K562 (cell line): ENCODE results near the gene MPI. TPM values are rescaled to one million over a fixed set of nuclear protein-coding genes. Genes with fewer than 3 reads are reported as not detected.

ENCODE experiments used
- ARID1B ChIP-seq: fragments of 450-650 bp; IDR thresholded peaks from 2 replicates; pipeline ENCODE4 v1.6.1; 2016; ENCODE audit warnings: antibody characterized with exemption, mild to moderate bottlenecking, inconsistent platforms
- CREM ChIP-seq: IDR thresholded peaks from 2 replicates; pipeline ENCODE4 v1.6.1; 2014; ENCODE audit warnings: antibody characterized with exemption, low read depth
- DEAF1 ChIP-seq: fragments of 450-650 bp; formaldehyde crosslinking; IDR thresholded peaks from 2 replicates; pipeline ENCODE4 v1.4.0; 2020; ENCODE audit warnings: mild to moderate bottlenecking, moderate library complexity
- FOXJ2 ChIP-seq: fragments of 200-800 bp; sonication (Bioruptor generic); IDR thresholded peaks from 2 replicates; pipeline ENCODE4 v1.6.1; 2016; ENCODE audit warnings: missing genetic modification characterization, missing compliant biosample characterization
- HBP1 ChIP-seq: fragments of 450-650 bp; formaldehyde crosslinking; IDR thresholded peaks from 2 replicates; pipeline ENCODE4 v1.4.0; 2022; ENCODE audit warnings: missing genetic modification characterization
- ILF3 ChIP-seq: fragments of 450-650 bp; IDR thresholded peaks from 2 replicates; pipeline ENCODE4 v1.6.1; 2018; ENCODE audit warnings: antibody characterized with exemption, mild to moderate bottlenecking, moderate library complexity, borderline replicate concordance
- KAT2B ChIP-seq: IDR thresholded peaks from one replicate; pipeline ENCODE4 v1.6.1; 2012; ENCODE audit warnings: low read depth, mild to moderate bottlenecking, control low read depth, inconsistent platforms, low read length, moderate library complexity
- MTA1 ChIP-seq: fragments of 450-650 bp; IDR thresholded peaks from 2 replicates; pipeline ENCODE4 v1.6.1; 2017; ENCODE audit warnings: borderline replicate concordance
- NCOA2 ChIP-seq, 2 experiments: fragments of 450-650 bp; IDR thresholded peaks; 2 replicates each; pipeline ENCODE4 v1.6.1; 2018; ENCODE audit warnings: mild to moderate bottlenecking in 2 of 2, moderate library complexity in 1 of 2; ENCODE audit not compliant: partially characterized antibody in 2 of 2
- PKNOX1 ChIP-seq: fragments of 450-650 bp; IDR thresholded peaks from 2 replicates; pipeline ENCODE4 v1.6.1; 2016
- RBFOX2 ChIP-seq: fragments of 200-400 bp; formaldehyde crosslinking; IDR thresholded peaks from 2 replicates; pipeline ENCODE4 v1.6.1; 2017; ENCODE audit warnings: low read depth, mild to moderate bottlenecking, low read length, moderate library complexity
- TAF7 ChIP-seq: fragments of 450-650 bp; IDR thresholded peaks from 2 replicates; pipeline ENCODE4 v1.6.1; 2016; ENCODE audit warnings: missing genetic modification characterization, missing compliant biosample characterization
- TCFL5 ChIP-seq: fragments of 250-450 bp; sonication (Bioruptor Pico); conservative IDR thresholded peaks from 2 replicates; pipeline ENCODE4 v1.6.1; 2021; ENCODE audit warnings: mild to moderate bottlenecking, moderate library complexity, matching md5 sums
- ZNF507 ChIP-seq: conservative IDR thresholded peaks from 2 replicates; pipeline ENCODE4 v1.6.1; 2017; ENCODE audit warnings: missing genetic modification characterization, missing compliant biosample characterization
- ZNF561 ChIP-seq: fragments of 450-650 bp; formaldehyde crosslinking; conservative IDR thresholded peaks from 2 replicates; pipeline ENCODE4 v1.4.0; 2020; ENCODE audit warnings: mild to moderate bottlenecking, moderate library complexity
- ZNF639 ChIP-seq, 2 experiments: fragments of 200-800 bp in 1 of 2; sonication (Bioruptor generic) in 1 of 2; sonication (generic) in 1 of 2; formaldehyde crosslinking in 1 of 2; IDR thresholded peaks in 1 of 2; conservative IDR thresholded peaks in 1 of 2; 2 replicates each; pipeline versions ENCODE4 v1.5.0 to v1.6.1; 2016 to 2020; ENCODE audit warnings: missing compliant biosample characterization in 1 of 2, missing genetic modification characterization in 1 of 2, missing genetic modification reagents in 1 of 2
- ZNF830 ChIP-seq: fragments of 250-450 bp; sonication (Bioruptor Pico); IDR thresholded peaks from 2 replicates; pipeline ENCODE4 v1.5.0; 2021; ENCODE audit warnings: mild to moderate bottlenecking
- polyA plus RNA-seq, 8 experiments: library from polyadenylated mRNA; depleted of rRNA in 4 of 8; stranded (reverse) in 5 of 8; unstranded in 3 of 8; fragments of >200 nt; fragmentation: Nextera tagmentation in 2 of 8; fragmentation: Illumina TruSeq in 1 of 8; extraction: Ambion mirVana in 2 of 8; extraction: Trizol in 1 of 8; gene quantifications; 2 replicates each; pipeline versions ENCODE4 v1.2.1 to v1.2.3, GENCODE V29; 2011 to 2014; ENCODE audit warnings: inconsistent platforms in 1 of 8, missing spikeins in 1 of 8
- total RNA-seq, 7 experiments: library from RNA; depleted of rRNA in 6 of 7; stranded (reverse); fragments of >200 nt in 6 of 7; fragmentation: Illumina TruSeq in 2 of 7; extraction: Trizol in 2 of 7; gene quantifications; 2 replicates each; pipeline versions ENCODE4 v1.2.1 to v1.2.3, GENCODE V29; 2011 to 2021; ENCODE audit warnings: low replicate concordance in 1 of 7

The MPI gene
- total and polyA plus RNA-seq, 9 of the 15 experiments (the other 6 are each of a cell fraction or from before 2014, with no cell fraction given), result 30.7 to 105 (median 40.5) TPM

- TF ChIP-seq ZNF639 (CRISPR knock-in tag; conservative IDR thresholded peaks at IDR 0.05 in 1 of 2, IDR thresholded peaks at IDR 0.05 in 1 of 2) (peak in 1 of 2 experiments; percentile 88; a peak in 2 of 4 replicates), ILF3 (0 out of 2 replicates have a peak, but pooled peaks have one; percentile 73), DEAF1 (CRISPR knock-in tag) (no peak), FOXJ2 (no peak), HBP1 (CRISPR knock-in tag) (no peak), RBFOX2 (peak; percentile 100), KAT2B (no peak), PKNOX1 (peak; percentile 68; the same call in 1 of the 2 replicates), TAF7 (tag) (no peak), ZNF830 (no peak), ZNF507 (no peak), ZNF561 (CRISPR knock-in tag) (no peak), CREM (peak; percentile 98), ARID1B (no peak), MTA1 (peak; percentile 92), NCOA2 (IDR thresholded peaks at IDR 0.05; ENCODE audit: partially characterized antibody in 2 of 2) (no peak), TCFL5 (no peak)
Measured at GRCh38 chr15:74937590-74938371, 47.9 kb downstream of the MPI start, which contains the start of gene COX5A (continued).
